ENCODE measurements around the gene PDE2A. TPM values are rescaled to one million over a fixed set of nuclear protein-coding genes. Genes with fewer than 3 reads are reported as not detected.

Gene PDE2A
- total and polyA plus RNA-seq, 2 donors (not counting 3 experiments of a cell fraction or from before 2014, with no cell fraction given): 14.8 to 16.8 TPM

DNA sequence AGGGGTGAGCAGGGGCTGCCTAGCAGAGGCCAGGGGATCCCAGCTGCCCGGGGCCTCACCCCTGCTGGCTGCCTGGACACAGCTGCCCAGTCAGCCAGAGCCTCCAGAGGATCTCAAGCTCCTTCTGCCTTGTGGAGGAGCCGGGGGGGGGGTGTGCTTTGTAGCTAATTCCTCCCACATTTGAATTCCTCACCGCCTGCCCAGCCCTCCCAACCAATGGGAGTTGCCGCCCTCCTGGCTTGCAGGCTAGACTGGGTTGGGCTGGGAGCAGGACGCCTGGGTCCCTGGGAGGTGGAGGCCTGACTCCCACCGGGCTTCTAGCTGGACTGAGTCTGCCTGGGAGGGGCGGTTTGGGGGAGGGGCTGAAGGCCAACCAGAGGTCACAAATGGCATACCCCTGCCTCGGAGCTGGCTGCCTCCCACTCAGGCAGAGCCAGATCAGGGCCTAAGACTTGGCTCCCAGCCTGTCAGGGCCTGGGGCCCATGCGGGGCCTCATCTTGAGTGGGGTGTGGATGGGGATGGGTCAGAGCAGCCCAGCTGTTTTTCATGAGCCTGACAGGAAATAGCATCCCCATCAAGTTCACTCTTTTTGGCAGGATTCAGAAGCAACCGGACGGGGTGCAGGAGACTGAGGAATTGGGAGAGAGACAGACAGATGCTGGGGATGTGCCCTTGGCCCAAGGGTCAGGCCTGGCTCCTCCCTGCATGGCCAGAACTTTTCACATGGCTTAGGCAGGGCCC lies 29.2 kb upstream of the PDE2A start:
- CTCF ChIA-PET: interaction anchor here (0.9 to 2.3 kb wide), 5 partner anchors 10 to 22 kb away, joined by 3 to 8 read pairs (median 3); no protein-coding TSS in a partner anchor
- TF ChIP-seq GATA2 (IDR thresholded peaks at IDR 0.05; ENCODE audit: insufficient read depth, insufficient read length, low read depth, low read length): no peak
- TF ChIP-seq, protein P1, sequence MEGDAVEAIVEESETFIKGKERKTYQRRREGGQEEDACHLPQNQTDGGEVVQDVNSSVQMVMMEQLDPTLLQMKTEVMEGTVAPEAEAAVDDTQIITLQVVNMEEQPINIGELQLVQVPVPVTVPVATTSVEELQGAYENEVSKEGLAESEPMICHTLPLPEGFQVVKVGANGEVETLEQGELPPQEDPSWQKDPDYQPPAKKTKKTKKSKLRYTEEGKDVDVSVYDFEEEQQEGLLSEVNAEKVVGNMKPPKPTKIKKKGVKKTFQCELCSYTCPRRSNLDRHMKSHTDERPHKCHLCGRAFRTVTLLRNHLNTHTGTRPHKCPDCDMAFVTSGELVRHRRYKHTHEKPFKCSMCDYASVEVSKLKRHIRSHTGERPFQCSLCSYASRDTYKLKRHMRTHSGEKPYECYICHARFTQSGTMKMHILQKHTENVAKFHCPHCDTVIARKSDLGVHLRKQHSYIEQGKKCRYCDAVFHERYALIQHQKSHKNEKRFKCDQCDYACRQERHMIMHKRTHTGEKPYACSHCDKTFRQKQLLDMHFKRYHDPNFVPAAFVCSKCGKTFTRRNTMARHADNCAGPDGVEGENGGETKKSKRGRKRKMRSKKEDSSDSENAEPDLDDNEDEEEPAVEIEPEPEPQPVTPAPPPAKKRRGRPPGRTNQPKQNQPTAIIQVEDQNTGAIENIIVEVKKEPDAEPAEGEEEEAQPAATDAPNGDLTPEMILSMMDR (IDR thresholded peaks at IDR 0.05; ENCODE audit: extremely low read depth in 1 of 2, insufficient read depth in 1 of 2, low read depth in 1 of 2, low read length in 2 of 2): no peak
- TF ChIP-seq POLR2A (IDR thresholded peaks at IDR 0.05; ENCODE audit: low read depth, low read length): no peak
- no peak overlapping the region for H3K4me2 ChIP-seq (ENCODE audit: insufficient read depth, low read length)
- H2AFZ ChIP-seq (ENCODE audit: low read depth, low read length): no peak overlapping the region
- no peaks in the 10 kb centered on the region for H3K27me3 ChIP-seq (ENCODE audit: control insufficient read depth in 2 of 2, insufficient read depth in 2 of 2, low read length in 2 of 2)
- no TSS peak for BruUV-seq (replicated peaks)
- no peaks in the 10 kb centered on the region for H4K20me1 ChIP-seq (replicated peaks; ENCODE audit: control insufficient read depth, extremely low read depth, insufficient read depth, low read length)
- DNase-seq (ENCODE audit: low read depth, low spot score) (no peak), FAIRE-seq (no peak)
- no peak overlapping the region for H3K4me3 ChIP-seq (replicated peaks in 1 of 3; ENCODE audit: insufficient read depth in 1 of 3, low read depth in 1 of 3, low read length in 3 of 3)
- H3K79me2 ChIP-seq (ENCODE audit: control insufficient read depth, insufficient read depth, low read length): no peaks in the 10 kb centered on the region
- no peaks in the 10 kb centered on the region for H3K9me3 ChIP-seq (replicated peaks; ENCODE audit: control insufficient read depth, insufficient read depth, low read length)
- H3K9me1 ChIP-seq (replicated peaks; ENCODE audit: control insufficient read depth, extremely low read depth, insufficient read depth, low read length): no peaks in the 10 kb centered on the region
- H3K27ac ChIP-seq (ENCODE audit: insufficient read depth, low read depth, low read length): no peak overlapping the region
- no peak overlapping the region for H3K9ac ChIP-seq (replicated peaks; ENCODE audit: extremely low read depth, insufficient read depth, low read length)
- intact Hi-C loops (cut with micrococcal nuclease) (no loop called here), dilution Hi-C loops (cut with MboI; ENCODE audit: extremely low pct_ligation_motif_present, low sequenced_read_pairs) (no loop called here)
- H3K4me1 ChIP-seq (ENCODE audit: control insufficient read depth, extremely low read depth, insufficient read depth, low read length): no peaks in the 10 kb centered on the region
- peaks cover 5 to 46% of the 10 kb centered on the region in 2 experiments for H3K36me3 ChIP-seq (ENCODE audit: control insufficient read depth in 2 of 2, extremely low read depth in 1 of 2, insufficient read depth in 2 of 2, low read length in 2 of 2)
- POLR2A ChIA-PET: no interaction called here

DNA sequence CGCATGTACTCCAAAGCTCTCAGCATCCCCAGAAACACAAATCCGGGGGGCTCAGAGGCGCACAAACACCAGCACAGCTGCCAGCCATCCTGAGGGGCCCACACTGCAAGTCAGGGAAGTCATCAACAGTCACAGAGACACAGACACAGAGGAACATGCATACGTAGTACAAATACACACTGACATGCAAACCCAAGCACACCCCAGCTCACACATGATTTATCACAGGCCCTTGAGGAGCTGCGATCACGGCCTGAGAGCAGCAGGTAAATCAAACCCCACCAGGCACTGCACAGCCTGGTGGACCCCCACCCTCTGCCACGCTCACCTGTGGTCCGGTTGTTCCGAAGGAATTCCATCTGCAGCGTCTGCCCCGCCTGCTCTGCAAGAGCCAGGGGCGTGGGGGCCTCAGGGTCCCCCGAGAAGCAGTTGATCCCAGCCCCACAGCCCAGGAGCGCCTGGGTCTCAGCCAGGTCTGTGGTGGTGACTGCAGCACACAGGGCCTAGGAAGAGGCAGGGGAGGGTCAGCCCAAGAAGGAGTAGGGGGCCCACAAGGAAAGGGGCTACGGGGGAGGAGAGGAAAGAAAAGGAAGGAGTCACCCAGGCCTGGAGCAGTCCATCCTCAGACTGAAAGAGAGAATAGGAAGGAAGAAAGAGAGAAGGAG lies 28.5 kb upstream of the PDE2A start:
- Histone ChIP-seq H3K9ac (replicated peaks; ENCODE audit: extremely low read depth, insufficient read depth, low read length) (no peak overlapping the region), H3K4me3 (replicated peaks in 1 of 3; ENCODE audit: insufficient read depth in 1 of 3, low read depth in 1 of 3, low read length in 3 of 3) (no peak overlapping the region), H3K4me2 (ENCODE audit: insufficient read depth, low read length) (no peak overlapping the region), H3K79me2 (ENCODE audit: control insufficient read depth, insufficient read depth, low read length) (no peaks in the 10 kb centered on the region), H3K27ac (ENCODE audit: insufficient read depth, low read depth, low read length) (no peak overlapping the region), H4K20me1 (replicated peaks; ENCODE audit: control insufficient read depth, extremely low read depth, insufficient read depth, low read length) (no peaks in the 10 kb centered on the region), H3K9me1 (replicated peaks; ENCODE audit: control insufficient read depth, extremely low read depth, insufficient read depth, low read length) (no peaks in the 10 kb centered on the region), H3K27me3 (ENCODE audit: control insufficient read depth in 2 of 2, insufficient read depth in 2 of 2, low read length in 2 of 2) (no peaks in the 10 kb centered on the region), H3K9me3 (replicated peaks; ENCODE audit: control insufficient read depth, insufficient read depth, low read length) (no peaks in the 10 kb centered on the region), H2AFZ (ENCODE audit: low read depth, low read length) (no peak overlapping the region), H3K36me3 (ENCODE audit: control insufficient read depth in 2 of 2, extremely low read depth in 1 of 2, insufficient read depth in 2 of 2, low read length in 2 of 2) (peaks cover 5 to 50% of the 10 kb centered on the region in 2 experiments), H3K4me1 (ENCODE audit: control insufficient read depth, extremely low read depth, insufficient read depth, low read length) (no peaks in the 10 kb centered on the region)
- BruUV-seq (replicated peaks): no TSS peak
- TF ChIP-seq EZH2 (IDR thresholded peaks at IDR 0.05; ENCODE audit: borderline replicate concordance, low read depth, low read length, severe bottlenecking) (no peak), GATA2 (IDR thresholded peaks at IDR 0.05; ENCODE audit: insufficient read depth, insufficient read length, low read depth, low read length) (no peak), FOS (IDR thresholded peaks at IDR 0.05; ENCODE audit: borderline replicate concordance, insufficient read depth, low read length) (no peak), POLR2A (IDR thresholded peaks at IDR 0.05; ENCODE audit: low read depth, low read length) (no peak), POLR2AphosphoS5 (IDR thresholded peaks at IDR 0.05; ENCODE audit: insufficient read depth, low read depth, low read length) (no peak), JUN (IDR thresholded peaks at IDR 0.05; ENCODE audit: borderline replicate concordance, insufficient read depth, insufficient read length, low read depth) (no peak), MYC (IDR thresholded peaks at IDR 0.05; ENCODE audit: low read depth, low read length) (no peak)
- TF ChIP-seq, protein P2, sequence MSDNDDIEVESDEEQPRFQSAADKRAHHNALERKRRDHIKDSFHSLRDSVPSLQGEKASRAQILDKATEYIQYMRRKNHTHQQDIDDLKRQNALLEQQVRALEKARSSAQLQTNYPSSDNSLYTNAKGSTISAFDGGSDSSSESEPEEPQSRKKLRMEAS (IDR thresholded peaks at IDR 0.05; ENCODE audit: insufficient read depth, insufficient read length): no peak
- TF ChIP-seq, protein P1 (IDR thresholded peaks at IDR 0.05; ENCODE audit: extremely low read depth in 1 of 2, insufficient read depth in 1 of 2, low read depth in 1 of 2, low read length in 2 of 2): no peak
- FAIRE-seq (no peak), DNase-seq (ENCODE audit: low read depth, low spot score) (no peak)
- POLR2A ChIA-PET: no interaction called here
- CTCF ChIA-PET: interaction anchor here (1.4 kb wide), 1 partner anchor 20 kb away, joined by 3 read pairs; no protein-coding TSS in a partner anchor
- dilution Hi-C loops (cut with MboI; ENCODE audit: extremely low pct_ligation_motif_present, low sequenced_read_pairs): no loop called here
- intact Hi-C loops (cut with micrococcal nuclease): no loop called here

Data from endothelial cell of umbilical vein (primary cell).